Inflammatory macrophage treated with lipopolysaccharide for 1 hour (primary cell): ENCODE data around the gene C19orf53.

Experiments
- DNase-seq, 2 donors: peaks; one replicate each; pipeline ENCODE4 v3.0.0-alpha.2; 2020 to 2022

The C19orf53 gene

DNA sequence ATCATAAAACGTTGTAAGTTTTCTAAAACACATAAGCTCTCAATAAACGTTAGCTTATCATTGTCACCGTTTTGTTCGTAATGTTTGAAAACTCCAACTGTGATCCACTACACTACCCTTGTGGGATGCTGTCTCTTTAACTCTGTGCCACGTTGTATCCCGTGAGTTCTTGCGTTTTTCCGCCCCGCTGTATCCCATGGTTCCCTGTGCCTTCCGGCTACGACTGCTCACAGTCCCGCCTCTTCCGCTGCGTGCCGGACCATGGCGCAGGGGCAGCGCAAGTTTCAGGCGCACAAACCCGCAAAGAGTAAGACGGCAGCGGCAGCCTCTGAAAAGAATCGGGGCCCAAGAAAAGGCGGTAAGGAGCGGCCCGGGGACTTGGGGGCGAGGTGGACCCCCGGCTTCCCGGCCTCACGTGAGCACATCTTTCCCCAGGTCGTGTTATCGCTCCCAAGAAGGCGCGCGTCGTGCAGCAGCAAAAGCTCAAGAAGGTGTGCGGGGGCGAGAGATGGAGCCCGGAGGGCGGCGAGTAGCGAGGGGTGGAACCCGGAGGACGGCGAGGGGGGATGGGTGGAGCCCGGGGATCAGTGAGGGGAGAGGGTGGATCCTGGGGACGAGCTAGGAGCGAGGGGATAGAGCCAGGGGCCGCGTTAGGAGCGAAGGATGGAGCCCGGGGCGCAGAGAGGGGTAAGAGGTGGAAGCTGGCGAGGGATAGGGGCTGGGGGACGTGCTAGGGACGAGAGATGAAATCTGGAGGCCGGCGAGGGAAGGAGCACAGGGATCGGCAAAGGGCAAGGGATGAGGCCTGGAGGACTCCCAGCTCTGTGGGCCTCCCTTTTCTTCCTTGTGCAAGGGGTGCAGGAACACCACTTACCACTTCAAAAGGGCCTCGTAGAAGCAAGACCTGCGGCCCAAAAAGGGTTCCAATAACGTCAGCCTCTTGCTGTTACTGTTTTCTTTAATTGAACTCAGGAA lies at the start of gene C19orf53:
TSS of gene C19orf53 (plus strand) at position 240 of the 975 bp plus-strand sequence. CDS start at position 262, 22 bp downstream.
- peak; percentile 86 to 95 for DNase-seq

DNA sequence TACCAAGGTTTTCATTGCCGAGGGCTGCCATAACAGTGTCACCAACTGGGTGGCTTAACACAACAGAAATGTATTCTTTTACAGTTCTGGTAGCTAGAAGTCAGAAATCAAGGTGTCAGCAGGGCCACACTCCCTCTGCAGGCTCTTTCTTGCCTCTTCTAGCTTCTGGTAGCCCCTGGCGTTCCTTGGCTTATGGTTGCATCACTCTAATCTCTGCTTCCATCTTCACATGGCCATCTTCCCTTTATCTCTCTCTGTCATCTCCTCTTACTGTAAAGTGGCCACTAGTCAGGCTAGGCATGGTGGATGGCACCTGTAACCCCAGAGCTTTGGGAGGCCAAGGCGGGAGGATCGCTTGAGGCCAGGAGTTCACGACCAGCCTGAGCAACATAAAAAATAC lies 47.9 kb upstream of the C19orf53 start:
- DNase-seq = no peak

DNA sequence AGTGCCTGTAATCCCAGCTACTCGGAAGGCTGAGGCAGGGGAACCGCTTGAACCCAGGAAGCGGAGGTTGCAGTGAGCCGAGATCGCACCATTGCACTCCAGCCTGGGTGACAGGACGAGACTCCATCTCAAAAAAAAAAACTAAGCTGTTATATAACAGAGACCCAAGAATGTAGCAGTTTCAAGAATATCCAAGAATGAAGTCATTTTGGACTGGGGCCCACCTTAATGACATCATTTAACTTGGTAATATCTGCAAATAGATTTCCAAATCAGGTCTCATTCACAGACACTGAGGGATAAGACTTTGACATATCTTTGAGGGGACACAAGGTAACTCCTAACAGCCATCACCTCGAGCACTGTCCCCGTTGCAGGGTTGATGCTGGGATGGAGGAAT lies 46.5 kb upstream of the C19orf53 start:
- DNase-seq = no peak

DNA sequence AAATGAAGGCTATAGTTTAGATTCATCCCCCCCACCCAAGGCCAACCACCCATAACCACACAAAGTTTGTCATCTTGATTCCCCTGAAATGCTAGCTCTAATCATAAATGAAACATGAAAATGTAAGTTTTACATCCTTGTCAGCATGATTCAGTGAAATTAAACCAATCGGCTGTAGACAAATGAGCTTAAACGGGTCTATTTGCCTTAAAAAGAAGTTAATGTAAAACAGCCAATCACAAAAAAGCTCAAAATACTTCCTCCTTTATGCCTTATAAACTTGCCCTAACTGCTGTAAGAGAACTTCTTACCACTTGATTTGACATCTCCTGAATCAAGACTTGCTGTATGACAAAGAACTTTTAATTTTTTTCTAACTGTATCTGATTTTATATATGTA lies 44.4 kb upstream of the C19orf53 start:
- DNase-seq = peak; percentile 23 to 49

DNA sequence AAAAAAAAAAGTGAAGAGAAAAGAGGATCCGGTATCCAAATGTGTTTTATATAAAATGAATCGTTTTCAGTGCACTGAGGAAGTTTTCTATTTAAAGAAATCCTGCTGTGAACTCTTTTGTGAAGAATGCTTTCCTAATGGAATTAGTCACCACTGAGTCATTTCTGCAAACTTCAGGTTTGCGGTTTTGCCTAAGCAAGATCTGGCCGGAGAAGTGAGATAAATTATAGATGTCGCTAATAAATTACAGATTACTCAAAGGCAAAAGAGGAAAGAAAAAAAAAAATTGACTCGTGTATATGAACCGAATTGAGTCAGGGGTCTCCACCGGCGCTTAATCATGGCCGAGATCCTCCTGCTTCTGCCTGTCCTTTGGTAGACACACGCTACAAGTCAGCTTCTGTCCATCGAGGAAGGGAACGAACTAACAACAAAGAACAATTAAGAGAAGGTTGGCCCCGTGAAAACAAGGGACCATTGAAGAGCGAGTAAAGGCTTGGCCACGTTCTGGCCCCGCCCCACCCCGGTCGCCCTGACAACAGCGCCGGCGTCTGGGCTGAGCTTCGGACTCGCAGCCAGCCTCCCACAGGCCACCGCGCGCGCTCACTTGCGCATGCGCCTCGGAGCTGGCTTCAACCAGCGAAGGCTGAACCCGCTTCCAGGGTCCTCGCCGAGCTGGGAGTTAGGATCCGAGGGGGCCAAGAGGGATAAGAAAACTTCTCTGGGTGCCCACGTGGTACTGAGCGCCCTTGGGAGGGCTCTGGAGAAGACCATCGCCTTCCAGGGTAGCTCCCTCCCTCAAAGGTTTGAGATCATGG lies 42.9 kb upstream of the C19orf53 start:
- peak; percentile 90 to 92 for DNase-seq

DNA sequence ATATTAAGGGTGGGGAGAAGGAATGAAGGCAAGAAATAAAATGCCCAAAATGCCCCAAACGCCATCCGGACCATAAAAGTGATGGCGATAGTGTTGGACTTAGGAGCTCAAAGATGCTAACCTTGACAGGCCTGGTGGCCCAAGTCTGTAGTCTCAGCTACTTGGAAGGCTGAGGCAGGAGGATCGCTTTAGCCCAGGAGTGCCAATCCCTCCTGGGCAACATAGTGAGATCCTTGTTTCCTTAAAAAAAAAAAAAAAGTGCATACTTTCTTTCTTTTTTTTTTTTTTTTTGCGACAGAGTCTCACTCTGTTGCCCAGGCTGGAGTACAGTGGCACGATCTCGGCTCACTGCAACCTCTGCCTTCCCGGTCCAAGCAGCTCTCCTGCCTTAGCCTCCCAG lies 41.9 kb upstream of the C19orf53 start:
- DNase-seq = no peak

DNA sequence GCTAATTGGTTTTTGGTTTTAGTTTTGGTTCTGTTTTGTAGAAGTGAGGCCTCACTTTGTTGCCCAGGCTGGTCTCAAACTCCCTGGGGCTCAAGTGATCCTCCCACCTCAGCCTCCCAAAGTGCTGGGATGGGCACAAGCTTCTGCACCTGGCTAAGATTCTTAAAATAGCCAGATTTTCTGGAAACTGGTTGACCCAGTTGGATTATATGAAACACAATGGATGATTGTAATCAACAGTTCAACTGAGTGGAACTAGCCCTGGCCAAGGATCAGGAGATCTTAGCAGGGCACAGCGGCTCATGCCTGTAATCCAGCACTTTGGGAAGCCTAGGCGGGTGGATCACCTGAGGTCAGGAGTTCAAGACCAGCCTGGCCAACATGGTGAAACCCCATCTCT lies 39.5 kb upstream of the C19orf53 start:
- DNase-seq = no peak

DNA sequence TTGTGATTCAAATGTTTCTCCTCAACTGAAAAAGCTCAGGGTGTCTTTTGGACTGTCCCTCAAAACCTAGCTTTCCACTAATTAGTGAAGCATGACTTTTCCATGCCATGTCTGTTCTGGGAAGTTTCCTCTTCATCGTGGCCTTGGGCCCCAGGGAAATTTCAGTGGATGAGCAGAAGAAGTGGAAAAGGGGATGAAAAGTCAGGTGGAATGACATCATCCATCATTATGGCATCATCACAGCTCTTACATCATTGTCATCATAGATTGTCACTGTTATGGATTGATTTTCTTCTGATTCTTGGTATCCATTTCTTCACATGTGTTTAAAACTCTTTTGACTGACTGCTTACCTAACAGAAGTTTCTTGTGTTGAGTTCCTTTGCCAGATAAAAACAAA lies 36.2 kb upstream of the C19orf53 start:
- DNase-seq = no peak

DNA sequence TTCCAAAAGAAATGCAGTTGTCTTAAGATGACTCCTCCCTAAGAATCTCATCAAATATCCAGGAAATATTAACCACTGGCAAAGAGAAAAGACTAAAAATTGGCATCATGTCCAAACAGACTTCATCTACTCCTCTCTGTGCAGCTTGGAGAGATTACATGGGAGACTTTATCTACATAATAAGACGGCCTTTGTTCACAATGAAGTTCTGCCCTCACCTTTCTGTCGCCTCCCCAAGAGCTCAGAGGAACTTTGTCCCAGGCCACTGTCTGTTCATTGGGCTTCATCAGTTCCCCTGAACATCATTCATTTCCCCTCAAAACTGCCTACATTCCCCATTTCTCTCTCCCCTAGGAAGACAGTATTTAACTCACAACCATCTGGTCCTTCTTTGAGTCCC lies 32.4 kb upstream of the C19orf53 start:
- no peak for DNase-seq

DNA sequence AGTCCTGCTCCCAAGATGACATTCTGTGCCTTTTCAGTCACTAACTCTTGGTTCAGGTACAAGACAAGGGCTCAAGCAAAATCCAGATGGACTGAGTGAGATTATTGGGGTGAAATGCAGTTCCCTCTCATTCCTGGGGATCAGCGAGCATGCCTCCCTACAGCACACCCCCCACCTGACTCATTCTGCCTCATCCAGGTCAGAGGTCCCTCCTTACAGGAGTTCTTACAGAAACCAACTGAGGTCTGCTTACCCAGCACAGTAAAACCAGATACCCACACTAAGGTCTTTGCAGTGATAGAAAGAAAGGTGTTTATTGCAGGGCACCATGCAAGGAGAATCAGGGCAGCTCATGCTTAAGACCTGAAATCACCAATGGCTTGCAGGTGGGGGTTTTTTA lies 31.5 kb upstream of the C19orf53 start:
- no peak for DNase-seq

DNA sequence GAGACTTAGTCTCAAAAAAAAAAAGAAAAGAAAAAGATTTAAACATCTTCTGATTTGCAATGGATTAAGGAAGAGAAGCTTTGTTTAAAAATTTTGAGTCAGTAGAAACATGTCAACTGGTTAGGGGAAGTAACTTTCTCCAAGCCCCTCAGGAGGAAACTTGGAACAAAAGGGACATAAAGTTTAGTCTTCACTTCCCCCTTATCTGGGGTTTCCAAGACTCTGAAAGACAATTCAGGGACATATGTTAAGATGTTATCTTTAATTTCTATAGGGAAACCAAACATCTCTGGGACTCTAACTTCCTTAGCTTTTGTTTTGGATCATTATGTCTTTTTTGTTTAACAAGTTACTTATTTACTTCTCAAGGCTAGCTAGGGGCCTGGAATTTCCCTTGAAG lies 30.1 kb upstream of the C19orf53 start:
- peak; percentile 53 to 58 for DNase-seq

DNA sequence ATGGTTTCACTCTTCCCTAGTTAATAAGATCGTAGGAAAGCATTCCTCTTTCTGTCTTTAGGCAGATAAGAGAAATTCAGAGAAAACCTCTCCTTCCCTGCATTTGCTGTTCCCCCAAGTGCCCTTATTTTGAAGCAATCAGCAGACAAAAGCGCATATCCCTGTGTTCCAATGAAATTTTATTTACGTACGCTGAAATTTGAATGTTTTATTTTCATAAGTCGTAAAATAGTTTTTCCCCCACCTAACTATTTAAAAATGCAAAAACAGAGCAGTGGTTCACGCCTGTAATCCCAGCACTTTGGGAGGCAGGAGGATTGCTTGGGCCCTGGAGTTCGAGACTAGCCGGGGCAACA lies 27.2 kb upstream of the C19orf53 start:
- no peak for DNase-seq

DNA sequence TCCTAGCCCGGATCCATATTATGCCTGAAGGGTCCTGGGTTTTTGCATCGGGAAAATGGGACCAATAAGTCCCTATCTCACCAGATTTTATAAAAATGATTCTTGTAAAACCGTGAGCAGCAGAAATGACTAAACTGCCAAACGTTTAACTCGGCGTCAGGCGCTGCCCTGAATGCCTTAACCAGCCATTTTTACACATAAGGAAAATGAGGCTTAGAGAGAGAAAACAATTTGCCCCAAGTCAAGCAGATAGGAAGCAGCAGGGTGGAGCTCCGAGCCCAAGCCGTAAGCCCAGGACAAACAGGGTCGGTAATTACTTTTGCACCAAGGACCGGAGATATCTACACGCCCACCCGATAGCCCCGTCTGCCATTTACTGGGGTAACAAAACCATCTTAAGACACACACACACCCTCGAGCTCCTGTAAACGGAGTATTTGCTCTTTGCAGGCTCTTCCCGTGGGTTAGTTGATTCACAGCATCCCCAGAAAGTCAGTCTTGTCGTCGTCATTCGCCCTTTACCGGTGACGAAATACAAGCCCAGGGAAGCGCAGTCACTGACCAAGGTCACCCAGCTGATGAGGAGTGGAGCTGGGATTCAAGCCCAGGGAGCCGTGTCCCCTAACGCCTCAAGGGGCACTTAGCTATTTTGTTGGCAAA lies 26.0 kb upstream of the C19orf53 start:
- DNase-seq = peak; percentile 33 to 52

DNA sequence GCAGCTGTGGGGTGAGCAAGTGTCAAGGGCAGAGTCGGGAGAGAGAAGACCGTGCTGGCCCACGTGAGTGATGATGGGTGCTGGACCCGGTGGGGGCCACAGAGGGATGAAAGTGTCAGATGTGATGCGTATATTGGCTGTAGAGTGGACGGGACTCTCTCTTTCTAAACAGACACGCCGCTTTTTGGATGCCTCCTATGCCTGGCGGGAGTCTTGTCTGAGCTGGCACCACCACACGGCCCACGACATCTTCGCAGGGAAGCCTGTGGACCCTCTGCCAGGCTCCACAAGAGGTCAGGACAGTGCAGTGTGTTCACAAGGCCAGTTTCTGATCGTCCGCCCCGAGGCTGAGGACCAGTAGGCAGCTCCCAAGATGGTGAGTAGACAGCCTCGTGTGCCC lies 22.8 kb upstream of the C19orf53 start:
- DNase-seq = no peak

DNA sequence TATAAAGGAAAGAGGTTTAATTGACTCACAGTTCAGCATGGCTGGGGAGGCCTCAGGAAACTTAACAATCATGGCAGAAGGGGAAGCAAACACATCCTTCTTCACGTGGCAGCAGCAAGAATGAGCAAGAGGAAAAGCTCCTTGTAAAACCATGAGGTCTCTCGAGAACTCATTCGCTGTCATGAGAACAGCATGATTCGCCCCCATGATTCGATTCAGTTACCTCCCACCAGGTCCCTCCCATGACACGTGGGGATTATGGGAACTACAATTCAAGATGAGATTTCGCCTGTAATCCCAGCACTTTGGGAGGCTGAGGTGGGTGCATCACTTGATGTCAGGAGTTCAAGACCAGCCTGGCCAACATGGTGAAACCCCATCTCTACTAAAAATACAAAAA lies 20.6 kb upstream of the C19orf53 start:
- peak in 1 of 2 donors; percentile 44 for DNase-seq

DNA sequence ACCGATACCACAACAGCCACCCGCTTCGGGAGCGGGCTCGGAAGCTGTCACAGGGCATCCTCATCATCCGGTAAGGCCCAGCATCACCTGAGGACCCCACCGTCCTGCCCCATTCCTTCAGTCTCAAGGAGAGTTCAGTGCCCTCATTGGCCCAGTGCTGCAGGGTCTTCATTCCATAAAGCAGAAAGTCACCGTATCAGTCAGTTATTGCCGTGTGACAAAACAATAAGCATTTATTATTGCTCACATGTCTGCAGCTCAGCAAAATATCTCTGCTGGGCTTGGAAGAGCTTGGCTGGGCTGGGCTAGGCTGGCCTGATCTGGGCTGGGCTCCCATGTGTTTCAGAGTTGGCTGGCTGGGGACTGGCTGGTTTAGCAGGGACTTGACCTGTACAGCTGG lies 18.0 kb upstream of the C19orf53 start:
- DNase-seq = no peak

DNA sequence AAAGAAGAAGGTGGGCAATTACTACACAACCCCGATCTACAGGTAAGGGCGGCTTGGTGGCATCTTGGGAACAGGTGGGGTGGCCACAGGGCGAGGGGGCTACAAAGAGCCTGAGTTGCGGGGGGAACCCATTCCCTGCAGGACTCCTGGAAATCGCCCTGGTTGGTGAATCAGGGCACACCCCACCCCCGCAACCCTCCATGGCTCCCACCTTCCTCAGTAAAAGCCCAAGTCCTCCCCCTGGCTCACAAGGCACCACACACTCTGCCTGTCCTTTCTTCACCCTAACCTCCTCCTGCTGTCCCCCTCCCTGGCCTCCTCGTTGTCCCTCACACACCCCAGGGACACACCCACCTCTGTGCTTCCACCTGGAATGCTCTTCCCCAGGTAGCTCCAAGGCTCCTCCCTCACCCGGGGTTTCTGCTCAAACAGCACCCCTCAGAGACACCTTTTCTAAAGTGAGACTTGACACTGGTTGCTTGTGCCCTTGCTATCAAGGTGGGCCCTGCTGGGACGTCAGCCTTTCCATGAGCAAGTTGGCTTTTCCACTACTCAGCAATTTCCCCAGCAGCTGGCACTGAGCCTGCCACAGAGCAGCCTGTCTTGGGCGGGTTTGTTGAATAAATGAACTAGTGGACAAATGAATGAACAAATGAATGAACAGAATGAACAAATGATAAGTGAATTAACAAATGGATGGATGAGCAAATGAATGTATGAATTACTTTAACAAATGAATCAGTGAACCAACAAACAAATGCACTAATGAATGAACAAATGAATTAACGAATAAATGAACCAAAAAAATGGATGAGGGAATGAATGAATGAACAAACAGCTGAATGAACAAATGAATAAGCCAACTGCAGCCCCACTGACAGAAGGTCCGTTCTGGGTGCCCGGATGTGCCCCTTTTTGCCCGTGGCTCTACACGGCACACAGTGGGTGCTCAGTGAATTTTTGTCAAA lies 16.2 kb upstream of the C19orf53 start:
- no peak for DNase-seq

DNA sequence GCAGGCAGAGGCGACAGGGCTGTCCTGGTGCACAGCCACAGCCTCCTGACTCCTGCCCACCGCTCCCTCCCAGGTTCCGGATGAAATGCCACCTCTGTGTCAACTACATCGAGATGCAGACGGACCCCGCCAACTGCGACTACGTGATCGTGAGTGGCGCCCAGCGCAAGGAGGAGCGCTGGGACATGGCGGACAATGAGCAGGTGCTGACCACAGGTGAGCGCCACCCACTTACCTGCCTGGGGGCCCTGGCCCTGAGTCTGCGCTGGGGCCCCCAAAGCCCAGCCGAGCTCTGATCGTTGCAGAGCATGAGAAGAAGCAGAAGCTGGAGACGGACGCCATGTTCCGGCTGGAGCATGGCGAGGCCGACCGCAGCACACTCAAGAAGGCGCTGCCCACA lies 15.5 kb upstream of the C19orf53 start:
- DNase-seq = no peak

DNA sequence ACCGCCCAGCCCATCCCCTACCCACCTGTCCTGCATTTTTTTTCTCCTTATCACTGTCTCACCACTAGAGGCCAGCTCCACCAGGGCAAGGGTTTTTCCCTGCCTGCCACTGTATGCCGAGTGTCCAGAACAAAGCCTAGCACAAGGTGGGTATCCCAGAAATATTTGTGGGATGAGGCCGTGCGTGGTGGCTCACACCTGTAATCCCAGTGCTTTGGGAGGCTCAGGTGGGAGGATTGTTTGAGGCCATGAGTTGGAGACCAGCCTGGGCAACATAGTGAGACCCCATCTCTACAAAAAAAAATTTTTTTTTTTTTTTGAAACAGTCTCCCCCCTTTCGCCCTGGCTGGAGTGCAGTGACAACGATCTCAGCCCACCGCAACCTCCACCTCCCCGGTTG lies 12.8 kb upstream of the C19orf53 start:
- DNase-seq = no peak

DNA sequence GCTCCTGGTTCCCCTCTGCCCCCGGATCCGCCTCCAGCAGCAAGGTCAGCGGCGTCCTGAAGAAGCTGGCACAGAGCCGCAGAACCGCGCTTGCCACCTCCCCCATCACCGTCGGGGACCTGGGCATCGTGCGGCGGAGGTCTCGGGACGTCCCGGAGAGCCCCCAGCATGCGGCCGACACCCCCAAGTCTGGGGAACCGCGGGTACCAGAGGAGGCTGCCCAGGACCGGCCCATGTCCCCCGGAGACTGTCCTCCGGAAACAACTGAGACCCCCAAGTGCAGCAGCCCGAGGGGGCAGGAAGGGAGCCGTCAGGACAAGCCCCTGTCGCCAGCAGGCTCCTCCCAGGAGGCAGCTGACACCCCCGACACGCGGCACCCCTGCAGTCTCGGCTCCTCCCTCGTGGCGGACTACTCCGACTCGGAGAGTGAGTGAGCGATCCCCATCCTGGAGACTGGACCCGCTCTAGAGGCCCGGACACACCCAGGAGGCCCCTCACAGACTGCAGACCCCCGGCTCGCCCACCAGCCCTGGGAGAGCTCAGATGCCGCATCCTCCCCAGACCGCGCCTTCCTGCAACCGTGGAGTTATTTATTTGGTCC lies 11.5 kb upstream of the C19orf53 start:
- DNase-seq = no peak

DNA sequence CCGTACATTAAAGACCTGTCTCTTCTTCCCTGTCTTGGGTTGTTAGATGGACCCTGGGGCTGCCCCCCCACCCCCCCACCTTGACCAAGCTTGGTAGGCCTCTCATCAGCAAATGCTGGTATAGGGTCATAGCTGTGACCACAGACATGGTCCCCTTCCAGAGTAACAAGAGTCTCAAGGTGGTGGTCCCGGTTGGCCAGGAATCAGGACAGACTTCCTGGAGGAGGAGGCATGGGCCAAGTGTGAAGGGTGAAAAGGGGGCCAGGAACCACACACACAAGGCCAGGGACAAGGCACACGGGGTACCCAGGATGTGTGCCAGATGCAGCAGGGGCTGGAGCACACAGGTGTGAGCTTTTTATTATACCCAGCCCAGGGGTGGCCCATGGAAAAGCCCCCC lies 11.0 kb upstream of the C19orf53 start:
- no peak for DNase-seq
